Ureter (tissue), 1 donor: Measurements from ENCODE around the gene KDM1B. TPM values are rescaled to one million over a fixed set of nuclear protein-coding genes. Genes with fewer than 3 reads are reported as not detected.
"Not testable (repeated sequence)": the region's sequence is repeated elsewhere in the genome, so short reads cannot be mapped to it uniquely, and the experiment has no call there.

ENCODE experiments used
- DNase-seq: peaks from one replicate; pipeline ENCODE4 v3.0.0-alpha.2; 2020; ENCODE audit warnings: low spot score
- total RNA-seq: library from RNA; stranded (reverse); gene quantifications from one replicate; pipeline ENCODE4 v1.2.4, GENCODE V29; 2023
- donor health status: DM: yes; HTN: yes; CAD: no.

KDM1B gene
- total RNA-seq, result 18.8 TPM

DNA sequence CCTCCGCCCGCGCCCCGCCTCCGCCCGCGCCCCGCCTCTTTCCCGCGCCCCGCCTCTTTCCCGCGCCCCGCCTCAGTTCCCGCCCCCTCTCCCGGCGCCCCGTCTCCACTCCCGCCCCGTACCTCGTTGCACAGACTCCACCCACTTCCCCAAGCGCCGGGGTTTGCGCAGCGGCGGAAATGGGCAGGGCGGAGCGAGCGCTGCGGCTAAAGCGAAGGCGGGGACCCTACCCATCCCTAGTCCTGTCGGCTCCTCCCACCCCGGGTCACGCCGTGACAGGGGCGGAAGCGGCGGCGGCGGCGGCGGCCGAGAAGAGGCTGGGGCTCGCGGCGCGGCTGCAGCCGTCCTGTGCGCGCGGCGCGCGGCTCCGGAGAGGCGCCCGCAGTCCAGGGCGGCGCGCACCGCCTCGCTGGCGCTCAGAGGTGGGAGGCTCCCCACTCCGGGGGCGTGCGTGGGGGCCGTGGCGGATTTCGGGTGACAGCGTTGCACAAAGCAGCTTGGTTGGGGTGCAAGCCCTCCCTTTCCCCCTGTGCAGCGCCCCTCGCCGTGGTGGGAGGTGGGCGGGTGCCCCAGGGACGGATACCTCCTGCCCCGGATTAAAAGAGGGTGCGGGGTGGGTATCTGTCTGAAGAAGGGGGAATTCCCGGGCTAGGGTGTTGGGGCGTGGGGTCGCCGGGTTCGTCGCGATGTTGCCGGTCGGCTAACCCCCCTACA is at the start of gene KDM1B:
KDM1B (plus strand) TSS at position 273 of the 714 bp plus-strand sequence. CDS start 4,474 bp downstream, outside the sequence.
- peak; percentile 99 for DNase-seq

DNA sequence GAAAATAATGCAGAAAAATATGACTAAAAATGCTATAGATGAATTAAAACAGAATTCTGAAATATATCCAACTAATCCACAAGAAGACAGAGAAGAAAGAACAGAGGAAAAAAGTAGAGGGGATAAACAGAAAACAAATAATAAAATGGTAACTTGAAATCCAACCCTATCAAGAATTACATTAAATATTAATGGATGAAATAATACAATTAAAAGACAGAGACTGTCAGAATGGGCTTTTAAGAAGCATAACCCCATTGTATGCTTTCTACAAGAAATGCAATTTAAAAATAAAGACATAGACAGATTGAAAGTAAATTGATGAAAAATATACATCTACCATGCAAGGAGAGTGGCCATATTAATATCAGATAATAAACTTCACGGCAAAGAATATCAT is 48.2 kb upstream of the KDM1B start:
- no peak for DNase-seq

DNA sequence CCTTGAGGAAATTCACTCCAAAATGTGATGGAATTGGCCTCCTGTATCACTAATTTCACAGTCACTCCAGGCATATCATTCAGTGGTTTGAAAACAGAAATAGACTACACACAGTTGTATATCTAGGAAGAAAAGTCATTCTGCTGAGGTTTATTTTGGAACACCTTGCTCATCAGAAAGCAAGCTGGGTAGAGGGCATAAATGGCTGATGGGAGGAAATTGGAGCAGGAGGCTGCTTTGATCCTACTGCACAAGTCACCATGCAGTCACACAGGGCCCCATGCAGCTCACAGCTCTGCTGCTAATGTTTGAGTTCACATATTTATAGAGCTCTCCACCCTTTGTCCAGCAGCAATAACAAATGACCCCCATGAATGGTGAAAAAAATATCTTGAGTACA is 45.1 kb upstream of the KDM1B start:
- no peak for DNase-seq

DNA sequence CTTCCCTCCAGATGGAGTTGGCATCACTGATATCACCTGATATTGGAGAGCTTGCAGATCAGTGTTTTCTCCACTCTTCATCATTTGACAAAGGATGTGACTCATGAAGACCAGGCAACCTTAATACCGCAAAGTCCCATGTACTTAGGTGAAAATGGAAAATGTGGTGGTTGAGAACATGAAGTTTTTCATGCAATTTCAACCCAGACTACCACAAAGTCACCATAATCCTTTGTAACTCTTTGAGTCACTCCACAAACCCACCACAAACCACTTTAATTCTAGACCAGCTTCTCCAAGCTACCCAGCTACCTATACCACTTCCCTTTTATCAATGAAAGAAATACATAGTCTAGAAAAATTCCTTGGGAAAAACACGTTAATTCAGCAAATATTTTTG is 39.9 kb upstream of the KDM1B start:
- DNase-seq, result no peak

DNA sequence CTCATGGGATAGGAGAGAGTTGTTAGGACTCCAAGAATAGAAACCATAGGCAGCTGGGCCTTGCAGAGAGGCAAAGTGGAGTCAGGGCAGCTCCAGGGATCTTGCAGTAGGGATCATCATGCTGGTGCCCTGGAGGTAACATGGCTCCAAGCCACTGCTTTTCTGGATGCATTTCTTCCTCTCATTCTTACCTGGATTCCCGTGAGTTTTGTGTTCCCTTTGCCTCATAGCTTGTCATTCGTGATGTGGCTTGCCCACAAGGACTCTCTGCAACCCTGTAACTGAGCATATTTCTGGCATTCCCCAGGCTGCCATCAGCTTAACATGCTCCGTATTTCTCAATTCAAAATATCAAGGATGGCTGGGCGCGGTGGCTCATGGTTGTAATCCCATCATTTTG is 38.1 kb upstream of the KDM1B start:
- no peak for DNase-seq

DNA sequence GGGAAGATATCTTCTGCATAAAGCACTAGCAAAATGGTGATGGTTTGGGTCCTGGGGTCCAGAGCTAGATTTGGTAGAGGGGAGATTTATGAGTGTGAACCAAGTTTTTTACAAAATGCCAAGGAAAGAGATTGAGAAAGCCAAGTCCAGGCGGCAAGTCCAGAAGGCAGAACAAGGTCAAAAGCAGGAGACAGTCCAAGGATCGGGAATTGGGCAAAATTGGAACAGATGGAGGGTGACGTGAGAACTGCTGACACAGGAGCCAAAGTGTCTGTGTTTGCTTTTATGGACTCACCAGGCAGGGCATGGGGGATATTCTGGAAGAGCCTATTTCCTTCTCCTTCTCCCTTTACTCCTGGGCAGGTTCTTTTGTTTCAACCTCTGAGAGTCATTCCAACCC is 36.9 kb upstream of the KDM1B start:
- no peak for DNase-seq

DNA sequence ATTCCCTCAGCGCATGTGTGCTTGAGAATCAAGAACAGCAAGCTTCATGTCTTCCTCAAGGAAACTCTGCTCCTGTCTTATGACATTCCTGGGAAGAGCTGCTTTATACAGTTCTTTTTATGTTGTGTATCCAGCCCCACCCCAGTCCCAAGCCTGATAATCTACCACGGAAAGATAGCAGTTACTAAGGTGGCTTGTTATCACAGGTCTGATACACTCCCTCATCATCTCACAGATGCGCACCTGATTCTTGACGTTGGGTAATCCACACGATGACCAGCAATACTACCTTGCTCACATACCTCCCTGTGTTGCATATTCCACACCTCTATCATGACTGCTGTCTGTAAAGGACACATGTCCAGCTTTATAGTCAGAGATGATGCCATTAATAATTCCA is 36.0 kb upstream of the KDM1B start:
- no peak for DNase-seq

DNA sequence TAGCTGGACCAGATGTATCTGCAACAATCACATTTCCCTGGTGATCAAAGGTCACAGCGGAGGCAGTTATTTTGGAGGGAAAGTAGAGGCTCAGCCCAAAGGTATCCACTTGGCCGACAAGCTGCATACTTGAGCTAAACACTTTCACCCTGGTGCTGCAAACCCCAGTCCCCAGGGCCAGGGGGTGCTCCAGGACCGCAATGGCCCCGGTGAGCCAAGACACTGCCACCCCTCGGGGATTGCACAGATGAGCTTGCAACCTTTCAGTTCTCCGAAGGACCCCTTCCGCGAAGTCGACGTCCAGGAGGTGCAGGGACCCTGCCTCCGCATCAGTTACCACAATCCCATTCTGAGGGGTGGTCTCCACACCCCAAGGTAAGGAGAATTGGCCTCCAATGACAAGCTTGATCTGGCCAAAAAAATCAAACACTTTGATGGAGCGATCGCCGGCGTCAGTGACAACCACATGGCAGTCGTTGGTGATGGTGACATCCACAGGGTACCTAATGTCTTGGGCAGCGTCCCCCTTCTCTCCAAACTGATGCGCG is 33.6 kb upstream of the KDM1B start:
- no peak for DNase-seq

GRCh38 chr6:18122128-18123093 is 32.8 kb upstream of the KDM1B start, which contains the start of gene NHLRC1:
TSS of gene NHLRC1 (minus strand) at chr6:18122677. CDS start at chr6:18122606, 71 bp downstream.
- DNase-seq, result peak; percentile 91

- no peak for DNase-seq
These were observed 29.1 kb upstream of the KDM1B start for GRCh38 chr6:18126121-18126520.

GRCh38 chr6:18132346-18132745 is 22.9 kb upstream of the KDM1B start:
- DNase-seq, result no peak

GRCh38 chr6:18135171-18135570 is 20.1 kb upstream of the KDM1B start:
- no peak for DNase-seq

GRCh38 chr6:18136260-18136659 is 19.0 kb upstream of the KDM1B start:
- no peak for DNase-seq

DNA sequence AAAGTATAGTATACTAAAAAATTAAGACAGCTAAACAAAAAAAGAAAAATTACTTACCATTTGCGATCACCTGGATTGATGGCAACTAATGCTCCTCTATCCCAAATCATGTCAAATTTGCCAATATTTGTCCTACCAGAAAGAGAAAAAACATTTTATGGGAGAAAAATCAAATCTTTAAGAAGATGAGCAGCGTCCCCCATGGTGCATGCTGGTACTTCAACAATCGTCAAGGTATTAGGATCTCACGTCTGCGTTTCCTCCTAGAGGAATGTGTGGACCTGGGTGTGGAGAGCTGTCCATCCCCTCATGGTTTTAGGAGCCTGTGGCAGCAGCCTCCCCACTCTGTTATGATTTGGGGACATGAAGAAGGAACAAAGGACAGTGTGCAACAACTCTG is 16.3 kb upstream of the KDM1B start:
- no peak for DNase-seq

DNA sequence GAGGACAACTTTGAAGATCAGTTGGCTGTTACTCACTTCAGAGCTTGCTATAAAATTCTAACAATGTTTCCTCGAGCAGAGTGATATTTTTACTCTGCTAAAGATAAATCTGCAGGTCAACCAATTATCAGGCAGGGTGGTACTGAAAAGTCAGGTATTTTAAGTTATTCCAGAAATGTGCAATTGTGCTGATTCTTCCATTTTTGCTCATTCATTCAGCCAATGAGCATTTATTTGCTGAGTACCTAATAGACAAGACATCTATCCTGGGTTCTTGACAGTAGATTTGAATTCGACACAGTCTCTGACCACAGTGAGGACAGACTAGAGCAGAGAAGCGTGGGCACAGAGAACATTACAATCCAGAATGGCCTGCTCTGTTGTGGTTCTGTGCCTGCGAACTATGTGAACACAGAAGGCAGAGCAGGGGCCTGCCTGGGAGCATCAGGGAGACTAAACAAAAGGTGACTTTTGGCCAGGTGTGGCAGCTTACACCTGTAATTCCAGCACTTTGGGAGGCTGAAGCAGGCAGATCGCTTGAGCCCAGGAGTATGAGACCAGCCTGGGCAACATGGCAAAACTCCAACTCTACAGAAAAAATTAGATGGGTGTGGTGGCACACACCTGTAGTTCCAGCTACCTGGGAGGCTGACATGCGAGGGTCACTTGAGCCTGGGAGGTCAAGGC is 15.1 kb upstream of the KDM1B start:
- DNase-seq, result no peak

GRCh38 chr6:18141805-18142590 is 13.2 kb upstream of the KDM1B start:
- no peak for DNase-seq

- DNase-seq, result no peak
These were observed 12.7 kb upstream of the KDM1B start for GRCh38 chr6:18142591-18142861.

DNA sequence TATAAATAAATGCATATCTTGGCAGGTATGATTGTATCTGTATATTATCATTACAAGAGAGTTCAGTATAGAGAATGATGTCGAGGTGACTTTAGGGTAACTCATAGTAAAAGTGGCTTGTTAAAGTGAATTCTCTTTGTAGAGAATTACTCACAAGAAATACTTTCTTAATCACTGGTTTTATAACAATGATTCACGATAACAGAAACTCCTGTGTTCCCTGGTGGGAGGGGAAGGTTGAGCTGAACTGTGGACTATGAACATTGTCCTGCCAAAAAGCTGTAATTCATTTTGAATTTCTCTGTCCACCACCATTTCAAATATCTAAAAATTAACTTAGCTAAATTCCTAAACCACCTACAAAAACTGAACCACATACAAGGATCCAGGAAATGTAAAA is 8.1 kb upstream of the KDM1B start:
- DNase-seq, result no peak

GRCh38 chr6:18147616-18148015 is 7.6 kb upstream of the KDM1B start:
- DNase-seq, result no peak

DNA sequence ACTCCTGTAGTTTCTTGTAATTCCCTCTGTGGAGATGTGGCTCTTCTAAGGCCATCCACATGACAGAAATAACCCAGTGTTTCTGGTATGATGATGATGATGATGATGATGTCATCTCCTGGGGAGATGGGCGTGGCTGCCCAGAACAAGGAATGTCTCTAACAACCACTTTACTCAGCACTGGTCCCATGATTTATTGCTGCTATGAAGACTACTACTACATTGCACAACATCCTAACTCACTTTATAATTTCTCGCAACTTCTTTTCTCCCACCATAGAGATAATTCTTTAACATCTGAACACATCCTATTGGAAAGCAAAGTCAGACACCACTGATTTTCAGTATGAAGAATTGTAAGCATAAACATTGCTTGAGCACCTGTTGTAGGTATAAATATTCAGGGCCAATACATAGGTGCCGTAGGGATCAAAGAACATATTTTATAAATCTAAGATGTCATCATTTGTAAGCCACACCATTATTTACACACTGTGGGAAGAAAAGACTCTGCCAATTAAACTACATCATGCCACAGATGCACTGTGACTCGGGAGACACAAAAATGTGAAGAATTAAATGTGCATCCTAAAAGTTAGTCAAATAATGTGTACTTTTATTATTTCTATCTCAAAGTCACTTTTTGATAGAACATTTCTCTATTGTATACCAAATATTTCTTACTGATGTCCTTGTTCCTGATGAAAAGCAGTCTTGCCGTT is 6.8 kb upstream of the KDM1B start:
- DNase-seq, result no peak

GRCh38 chr6:18151391-18151790 is 3.8 kb upstream of the KDM1B start:
- not testable (repeated sequence) for DNase-seq
